SW480 (cell line): ENCODE results near the gene TYRO3.
"Not testable (repeated sequence)": the region's sequence is repeated elsewhere in the genome, so short reads cannot be mapped to it uniquely, and the experiment has no call there.

Source experiments
- DNase-seq: peaks from one replicate; pipeline ENCODE4 v3.0.0-alpha.2; 2016; ENCODE audit warnings: low spot score

Gene TYRO3

GRCh38 chr15:41574158-41574557 lies 15.1 kb downstream of the TYRO3 start:
- DNase-seq = no peak

GRCh38 chr15:41575282-41575681 lies 16.3 kb downstream of the TYRO3 start:
- DNase-seq = no peak

GRCh38 chr15:41577863-41578735 lies 19.1 kb downstream of the TYRO3 start:
- no peak for DNase-seq

DNA sequence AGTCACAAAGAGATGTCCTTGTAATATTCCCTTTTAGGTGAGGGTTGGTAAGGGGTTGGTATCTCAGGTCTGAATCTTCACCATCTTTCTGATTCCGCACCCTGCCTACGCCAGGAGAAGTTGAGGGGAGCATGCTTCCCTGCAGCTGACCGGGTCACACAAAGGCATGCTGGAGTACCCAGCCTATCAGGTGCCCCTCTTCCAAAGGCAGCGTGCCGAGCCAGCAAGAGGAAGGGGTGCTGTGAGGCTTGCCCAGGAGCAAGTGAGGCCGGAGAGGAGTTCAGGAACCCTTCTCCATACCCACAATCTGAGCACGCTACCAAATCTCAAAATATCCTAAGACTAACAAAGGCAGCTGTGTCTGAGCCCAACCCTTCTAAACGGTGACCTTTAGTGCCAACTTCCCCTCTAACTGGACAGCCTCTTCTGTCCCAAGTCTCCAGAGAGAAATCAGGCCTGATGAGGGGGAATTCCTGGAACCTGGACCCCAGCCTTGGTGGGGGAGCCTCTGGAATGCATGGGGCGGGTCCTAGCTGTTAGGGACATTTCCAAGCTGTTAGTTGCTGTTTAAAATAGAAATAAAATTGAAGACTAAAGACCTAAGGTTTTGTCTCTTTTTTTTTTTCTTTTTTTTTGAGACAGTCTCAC lies 19.8 kb downstream of the TYRO3 start:
- no peak for DNase-seq

- DNase-seq = no peak
Measured at GRCh38 chr15:41581110-41581509, 22.1 kb downstream of the TYRO3 start.

DNA sequence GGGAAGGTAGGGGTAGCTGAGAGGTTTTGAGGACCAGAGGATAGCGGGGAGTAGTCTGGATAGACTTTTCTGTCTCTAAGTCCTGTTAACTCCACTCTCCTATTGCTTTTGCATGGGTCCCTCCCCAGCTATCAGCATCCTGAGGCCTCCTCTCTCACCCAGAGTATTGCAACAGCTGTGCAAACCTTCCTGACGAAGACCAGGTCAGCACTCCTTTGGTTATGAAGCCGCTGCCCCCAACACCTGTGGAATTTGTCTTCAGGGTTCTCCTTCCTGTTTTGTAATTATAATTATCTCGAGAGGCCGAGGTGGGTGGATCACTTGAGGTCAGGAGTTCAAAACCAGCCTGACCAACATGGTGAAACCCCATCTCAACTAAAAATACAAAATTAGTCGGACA lies 24.8 kb downstream of the TYRO3 start:
- DNase-seq = no peak

GRCh38 chr15:41584636-41585126 lies 25.7 kb downstream of the TYRO3 start:
- DNase-seq = no peak

- peak; percentile 46 for DNase-seq
Measured at GRCh38 chr15:41585127-41586047, 26.4 kb downstream of the TYRO3 start.

GRCh38 chr15:41586531-41587282 lies 27.7 kb downstream of the TYRO3 start:
- not testable (repeated sequence) for DNase-seq

GRCh38 chr15:41589018-41589417 lies 30.0 kb downstream of the TYRO3 start:
- DNase-seq = not testable (repeated sequence)

DNA sequence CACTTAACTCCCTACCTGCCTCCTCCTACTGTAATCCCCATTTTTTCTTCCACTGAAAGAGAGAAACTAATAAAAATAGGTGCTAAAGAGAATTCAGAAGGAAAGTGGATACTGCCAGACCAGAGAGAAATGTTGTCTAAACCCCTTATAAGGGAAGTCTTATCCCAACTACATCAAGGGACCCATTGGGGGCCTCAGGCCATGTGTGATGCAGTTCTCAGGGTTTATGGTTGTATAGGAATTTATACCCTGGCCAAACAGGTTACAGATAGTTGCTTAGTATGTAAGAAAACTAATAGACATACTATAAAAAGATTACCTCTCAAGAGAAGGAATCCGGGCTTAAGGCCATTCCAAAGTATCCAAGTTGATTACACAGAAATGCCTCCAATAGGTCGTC lies 30.6 kb downstream of the TYRO3 start:
- DNase-seq = not testable (repeated sequence)

DNA sequence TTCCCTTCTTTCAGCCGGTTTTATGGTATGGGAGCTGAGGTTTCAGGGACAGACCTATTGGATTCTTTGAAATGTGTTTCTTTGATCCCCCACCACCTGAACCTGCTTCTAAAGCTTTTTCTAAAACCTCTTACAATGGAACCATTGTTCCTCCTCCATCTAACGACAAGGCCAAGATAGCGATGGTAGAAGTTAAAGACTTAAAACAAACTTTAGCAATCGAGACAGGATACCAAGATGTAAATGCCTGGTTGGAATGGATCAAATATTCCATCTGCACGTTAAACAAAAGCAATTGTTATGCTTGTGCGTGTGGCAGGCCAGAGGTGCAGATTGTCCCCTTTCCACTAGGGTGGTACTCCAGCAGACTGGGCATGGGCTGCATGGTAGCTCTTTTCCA lies 32.2 kb downstream of the TYRO3 start:
- not testable (repeated sequence) for DNase-seq

DNA sequence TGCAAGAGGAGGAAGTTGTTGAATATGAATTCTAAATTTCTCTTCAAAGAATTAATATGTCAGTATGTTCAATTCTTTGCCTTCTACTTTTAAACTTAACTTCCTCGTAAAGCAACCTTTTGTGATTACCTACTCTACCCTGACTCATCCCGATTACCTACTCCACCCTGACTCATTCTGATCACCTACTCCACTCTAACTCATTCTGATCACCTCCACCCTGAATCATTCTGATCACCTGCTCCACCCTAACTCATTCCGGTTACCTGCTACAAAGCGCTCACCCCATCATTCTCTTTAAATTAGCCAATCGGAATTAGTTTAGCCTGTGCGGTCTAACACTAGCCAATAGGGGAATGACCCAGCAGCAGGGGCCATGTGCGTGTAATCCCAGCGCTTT lies 33.7 kb downstream of the TYRO3 start:
- DNase-seq = not testable (repeated sequence)

DNA sequence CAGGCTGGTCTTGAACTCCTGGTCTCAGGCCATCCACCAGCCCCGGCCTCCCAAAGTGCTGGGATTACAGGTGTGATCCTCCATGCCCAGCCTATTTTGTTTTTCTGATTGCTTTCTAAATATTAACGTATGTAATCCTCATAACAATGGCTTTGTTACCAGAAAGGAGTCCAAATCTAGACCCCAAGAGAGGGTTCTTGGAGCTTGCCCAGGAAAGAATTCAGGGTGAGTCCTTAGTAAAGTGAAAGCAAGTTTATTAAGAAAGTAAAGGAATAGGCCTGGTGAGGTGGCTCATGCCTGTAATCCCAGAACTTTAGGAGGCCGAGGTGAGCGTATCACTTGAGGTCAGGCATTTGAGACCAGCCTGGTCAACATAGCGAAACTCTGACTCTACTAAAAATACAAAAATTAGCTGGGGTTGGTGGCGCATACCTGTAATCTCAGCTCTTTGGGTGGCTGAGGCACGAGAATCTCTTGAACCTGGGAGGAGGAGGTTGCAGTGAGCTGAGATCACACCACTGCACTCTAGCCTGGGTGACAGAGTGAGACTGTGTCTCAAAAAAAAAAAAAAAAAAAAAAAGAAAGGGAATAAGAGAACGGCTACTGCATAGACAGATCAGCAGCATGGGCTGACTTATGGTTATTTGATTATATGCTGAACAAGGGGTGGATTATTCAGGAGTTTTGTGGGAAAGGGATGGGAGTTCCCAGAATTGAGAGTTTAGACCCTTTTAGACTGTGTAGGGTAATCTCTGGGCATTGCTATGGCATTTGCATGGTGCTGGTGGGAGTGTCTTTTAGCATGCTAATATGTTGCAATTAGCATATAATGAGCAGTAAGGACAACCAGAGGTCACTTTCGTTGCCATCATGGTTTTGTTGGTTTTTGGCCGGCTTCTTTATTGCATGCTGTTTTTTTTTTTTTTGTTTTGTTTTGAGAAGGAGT lies 36.1 kb downstream of the TYRO3 start:
- no peak for DNase-seq

DNA sequence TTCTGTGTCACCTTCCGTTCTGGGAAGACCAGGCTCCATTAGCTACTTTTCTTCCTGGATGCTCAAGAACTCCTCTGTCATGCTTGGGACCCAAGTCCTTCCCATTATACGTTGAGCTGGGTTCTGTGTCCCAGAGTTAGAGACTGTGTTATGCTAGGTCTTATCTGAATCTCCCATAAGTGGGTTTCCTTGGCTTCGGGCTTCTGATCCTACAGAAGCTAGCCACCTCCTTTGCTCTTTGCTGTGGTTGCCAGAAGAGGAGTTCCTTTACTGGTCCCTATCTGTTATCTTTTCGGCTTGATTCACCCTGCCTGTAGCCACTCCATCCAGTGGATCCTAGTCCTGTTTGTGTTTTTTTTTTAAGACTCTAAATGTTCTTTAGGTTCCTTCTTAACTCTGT lies 38.0 kb downstream of the TYRO3 start:
- DNase-seq = no peak

DNA sequence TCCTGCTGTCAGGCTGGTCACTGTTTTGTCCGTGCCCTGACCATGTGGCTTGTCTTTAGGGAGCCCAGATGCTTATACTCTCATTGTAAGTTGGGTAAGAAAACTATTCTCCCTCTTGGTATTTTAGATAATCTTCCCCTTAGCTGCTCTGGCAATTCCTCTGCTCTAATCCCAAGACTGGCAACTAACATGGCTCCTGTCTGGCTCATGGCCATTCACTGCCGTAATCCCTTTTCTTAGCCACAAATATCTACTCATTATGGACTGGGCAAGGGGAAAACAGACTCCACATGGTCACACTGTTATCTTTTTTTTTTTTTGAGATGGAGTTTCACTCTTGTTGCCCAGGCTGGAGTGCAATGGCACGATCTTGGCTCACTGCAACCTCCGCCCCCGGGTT lies 38.8 kb downstream of the TYRO3 start:
- no peak for DNase-seq

- no peak for DNase-seq
Measured at GRCh38 chr15:41599061-41599460, 40.0 kb downstream of the TYRO3 start.

DNA sequence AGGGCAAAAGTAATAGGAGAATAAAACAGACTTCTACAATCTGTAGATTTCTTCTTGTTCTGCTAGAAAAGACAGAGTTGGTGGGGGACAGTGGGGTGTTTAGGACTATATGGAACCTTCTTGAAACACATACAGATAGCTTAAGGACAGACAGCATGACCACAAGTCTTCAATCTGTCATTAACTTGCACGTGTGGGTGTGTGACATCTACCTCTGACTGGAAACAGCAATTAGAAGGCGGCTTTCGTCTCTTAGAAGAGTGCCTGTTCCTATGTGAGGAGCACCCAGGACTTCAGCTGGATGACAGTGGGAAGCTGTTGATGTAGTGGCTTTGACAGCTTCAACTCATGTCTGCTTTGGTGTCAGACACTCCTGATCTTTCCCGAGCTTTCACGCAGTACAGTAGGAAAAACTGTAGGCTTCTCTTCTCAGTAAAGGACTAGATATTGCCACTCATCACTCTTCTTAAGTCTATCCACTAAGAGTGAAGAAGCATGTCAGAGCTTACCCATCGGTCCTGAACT lies 44.5 kb downstream of the TYRO3 start:
- no peak for DNase-seq

- peak; percentile 75 for DNase-seq
Measured at GRCh38 chr15:41603941-41604911, 45.2 kb downstream of the TYRO3 start.
